GM19467 (cell line): ENCODE data around the gene COL20A1.
"Not testable (repeated sequence)": the region's sequence is repeated elsewhere in the genome, so short reads cannot be mapped to it uniquely, and the experiment has no call there.

Source experiments
- ATAC-seq: cut with Tn5 transposase; IDR thresholded peaks from one replicate; pipeline ENCODE4 v1.9.1; 2021; ENCODE audit warnings: mild to moderate bottlenecking, moderate library complexity; ENCODE audit not compliant: unreplicated experiment

The COL20A1 gene

DNA sequence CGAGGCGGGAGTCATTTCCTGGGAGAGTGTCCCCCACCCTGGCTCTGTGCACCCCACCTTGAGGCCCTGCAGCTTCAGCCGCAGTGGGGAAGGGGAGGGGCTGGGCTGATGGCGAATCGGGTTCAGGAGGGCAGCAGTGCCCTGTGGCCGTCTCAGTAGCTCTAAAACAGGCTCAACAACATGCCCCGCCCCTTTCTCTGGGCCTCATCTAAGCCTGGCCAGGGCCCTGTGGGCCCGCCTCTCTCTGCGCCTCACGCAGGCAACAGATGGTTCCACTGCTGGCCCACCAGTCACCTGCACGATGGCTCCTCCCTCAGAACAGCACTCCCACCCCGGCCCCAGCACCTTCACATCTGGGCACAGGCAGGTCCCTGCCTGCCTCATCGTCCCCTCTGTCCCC, 38.0 kb downstream of the COL20A1 start:
- ATAC-seq = no peak

DNA sequence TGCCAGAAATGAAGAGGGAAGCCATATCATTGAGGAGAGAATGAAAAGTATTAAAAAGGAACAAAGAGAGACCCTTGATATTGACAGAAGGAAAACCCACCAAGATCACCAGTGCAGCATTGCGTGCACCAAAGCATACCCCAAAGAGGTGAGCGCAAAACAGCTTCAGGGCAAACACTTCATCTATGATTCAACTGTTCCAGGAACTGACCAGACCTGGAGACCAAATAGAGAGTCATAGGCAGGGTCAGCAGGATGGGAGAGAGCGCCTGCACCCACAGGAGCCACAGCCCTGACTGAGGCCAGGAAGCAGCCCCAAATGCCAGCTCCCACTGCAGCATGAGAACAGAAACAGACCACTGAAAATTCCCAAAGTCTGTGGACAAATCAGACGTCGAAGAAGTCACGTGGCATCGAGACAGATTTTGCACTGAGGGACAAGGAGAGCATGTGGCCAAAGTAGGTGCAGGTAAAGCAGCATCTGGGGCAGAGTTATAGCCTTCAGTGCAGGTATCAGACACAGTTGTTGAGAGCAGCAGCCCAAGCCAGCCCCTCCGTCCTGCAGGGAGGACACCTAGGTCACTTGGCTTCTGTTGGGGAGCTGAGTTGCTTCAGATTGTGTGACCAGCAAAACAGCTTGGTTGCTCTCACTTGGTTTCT, 38.9 kb downstream of the COL20A1 start:
- ATAC-seq = no peak

DNA sequence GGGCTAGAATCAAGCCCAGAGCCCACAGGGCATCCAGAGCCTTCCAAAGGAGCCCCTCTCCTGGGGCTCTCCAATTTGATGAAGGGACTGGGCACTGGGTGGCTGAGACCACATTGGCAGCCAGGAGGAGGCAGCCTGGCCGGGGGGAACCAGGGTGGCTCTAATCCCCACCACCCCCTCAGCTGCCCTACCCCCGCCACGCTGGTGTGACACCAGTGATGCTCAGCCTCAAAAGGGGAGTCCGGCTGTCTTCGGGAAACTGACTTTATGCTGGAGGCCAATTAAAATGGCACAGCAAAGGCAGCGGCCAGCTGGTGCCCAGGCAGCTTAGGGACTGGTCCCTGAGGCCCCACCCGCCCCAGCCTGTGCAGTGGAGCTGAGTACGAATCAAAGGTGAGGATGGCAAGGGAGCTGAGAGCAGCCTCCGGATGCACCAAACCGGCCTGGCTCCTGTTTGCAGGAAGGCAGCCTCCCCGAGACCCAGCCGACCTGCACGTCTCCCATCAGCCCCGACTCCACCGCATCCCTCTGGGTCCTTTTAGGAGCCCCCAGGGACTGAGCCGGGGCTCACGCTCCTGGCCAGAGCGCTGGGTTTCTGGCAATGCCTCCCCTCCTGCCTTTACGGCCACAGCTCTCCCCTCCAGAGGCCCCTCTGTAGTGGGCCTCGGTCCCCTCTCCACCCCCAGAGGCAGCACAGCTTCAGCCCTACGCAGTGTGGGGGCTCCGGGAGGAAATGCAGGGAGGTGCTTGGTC, 39.7 kb downstream of the COL20A1 start:
- no peak for ATAC-seq

DNA sequence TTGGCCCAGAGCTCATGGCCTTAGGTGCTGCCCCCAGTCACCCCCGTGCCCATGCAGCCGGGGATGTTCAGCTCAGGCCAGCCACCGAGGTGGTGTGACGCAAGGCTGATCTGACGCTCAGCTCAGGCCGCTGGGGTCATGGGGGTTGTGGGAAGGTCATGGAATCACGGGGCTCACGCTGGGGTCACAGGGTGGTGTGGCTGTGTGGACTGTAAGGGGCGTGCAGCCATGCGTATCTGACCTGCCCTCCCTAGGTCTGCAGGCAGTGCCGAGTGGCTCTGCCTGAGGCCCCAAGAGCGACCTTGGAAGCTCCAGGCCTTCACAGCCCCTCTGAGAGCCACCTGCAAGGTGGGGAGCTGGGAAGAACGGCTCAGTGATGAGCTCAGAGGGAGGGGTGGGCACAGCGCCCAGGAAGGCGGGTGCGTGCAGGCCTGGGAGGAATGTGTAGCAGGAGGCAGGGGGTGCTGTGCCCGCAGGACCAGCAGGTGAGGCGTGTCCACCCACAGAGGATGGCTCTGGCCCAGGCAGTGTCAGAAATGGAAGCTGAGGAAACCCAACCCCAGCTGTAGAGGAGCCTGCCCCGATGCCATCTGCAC, 40.4 kb downstream of the COL20A1 start:
- no peak for ATAC-seq

DNA sequence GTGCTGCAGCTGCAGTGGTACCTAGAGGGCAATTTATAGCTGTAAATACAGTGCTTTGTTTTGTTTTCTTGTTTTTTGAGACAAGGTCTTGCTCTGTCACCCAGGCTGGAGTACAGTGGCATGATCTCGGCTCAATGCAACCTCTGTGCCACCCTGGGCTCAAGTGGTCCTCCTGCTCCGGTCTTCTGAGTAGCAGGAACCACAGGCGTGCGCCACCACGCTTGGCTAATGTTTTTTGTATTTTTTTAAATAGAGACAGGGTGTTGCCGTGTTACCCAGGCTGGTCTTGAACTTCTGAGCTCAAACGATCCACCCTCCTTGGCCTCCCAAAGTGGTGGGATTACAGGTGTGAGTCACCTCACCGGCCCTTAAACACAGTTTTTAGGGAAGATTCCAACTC, 41.4 kb downstream of the COL20A1 start:
- ATAC-seq = no peak

DNA sequence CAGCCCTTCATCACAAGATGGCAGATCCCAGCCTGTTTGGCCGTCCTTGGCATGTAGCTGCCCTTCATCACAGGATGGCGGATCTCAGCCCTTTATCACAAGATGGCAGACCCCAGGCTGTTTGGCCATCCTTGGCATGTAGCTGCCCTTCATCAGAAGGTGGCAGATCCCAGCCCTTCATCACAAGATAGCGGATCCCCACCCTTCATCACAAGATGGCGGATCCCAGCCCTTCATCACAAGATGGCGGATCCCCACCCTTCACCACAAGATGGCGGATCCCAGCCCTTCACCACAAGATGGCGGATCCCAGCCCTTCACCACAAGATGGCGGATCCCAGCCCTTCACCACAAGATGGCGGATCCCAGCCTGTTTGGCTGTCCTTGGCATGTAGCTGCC, 42.1 kb downstream of the COL20A1 start:
- not testable (repeated sequence) for ATAC-seq

DNA sequence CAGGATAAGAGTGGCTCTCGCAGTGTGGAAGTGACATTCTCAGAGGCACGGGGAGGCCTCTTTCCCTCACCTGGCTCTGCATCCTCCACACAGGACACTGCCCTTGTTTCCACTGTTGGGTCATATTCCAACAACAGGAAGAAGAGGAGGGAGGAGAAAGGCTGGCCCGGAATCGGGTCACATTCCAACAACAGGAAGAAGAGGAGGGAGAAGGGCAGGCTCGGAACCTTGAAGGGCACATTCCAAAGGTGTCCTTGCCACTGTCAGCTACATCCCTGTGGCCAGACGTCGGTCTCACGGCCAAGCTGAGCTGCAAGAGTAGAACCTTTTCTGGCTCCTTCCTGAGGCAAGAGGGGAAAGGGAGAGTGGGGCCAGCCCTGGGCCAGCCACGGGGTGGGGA, 42.7 kb downstream of the COL20A1 start:
- no peak for ATAC-seq

DNA sequence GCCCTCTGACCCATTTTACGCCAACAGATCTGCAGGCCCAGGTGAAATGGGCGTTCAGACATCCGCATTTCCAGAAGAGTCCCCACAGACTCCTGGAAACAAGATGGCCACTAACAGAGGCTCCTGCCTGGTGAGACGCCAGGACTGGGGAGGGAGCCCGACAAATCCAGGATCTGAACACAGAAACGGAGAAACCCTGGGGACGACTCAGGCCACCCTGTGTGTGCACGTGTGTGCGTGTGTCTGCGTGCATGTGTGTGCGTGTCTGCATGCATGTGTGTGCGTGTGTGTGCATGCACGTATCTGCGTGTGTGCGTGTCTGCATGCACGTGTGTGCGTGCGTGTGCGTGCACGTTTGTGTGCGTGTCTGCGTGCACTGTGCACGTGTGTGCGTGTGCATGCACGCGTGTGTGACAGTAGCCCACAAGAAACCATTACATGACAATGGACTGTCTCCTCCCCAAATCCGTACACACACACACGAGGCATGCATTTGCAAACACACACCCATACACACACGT, 43.3 kb downstream of the COL20A1 start:
- ATAC-seq = no peak

DNA sequence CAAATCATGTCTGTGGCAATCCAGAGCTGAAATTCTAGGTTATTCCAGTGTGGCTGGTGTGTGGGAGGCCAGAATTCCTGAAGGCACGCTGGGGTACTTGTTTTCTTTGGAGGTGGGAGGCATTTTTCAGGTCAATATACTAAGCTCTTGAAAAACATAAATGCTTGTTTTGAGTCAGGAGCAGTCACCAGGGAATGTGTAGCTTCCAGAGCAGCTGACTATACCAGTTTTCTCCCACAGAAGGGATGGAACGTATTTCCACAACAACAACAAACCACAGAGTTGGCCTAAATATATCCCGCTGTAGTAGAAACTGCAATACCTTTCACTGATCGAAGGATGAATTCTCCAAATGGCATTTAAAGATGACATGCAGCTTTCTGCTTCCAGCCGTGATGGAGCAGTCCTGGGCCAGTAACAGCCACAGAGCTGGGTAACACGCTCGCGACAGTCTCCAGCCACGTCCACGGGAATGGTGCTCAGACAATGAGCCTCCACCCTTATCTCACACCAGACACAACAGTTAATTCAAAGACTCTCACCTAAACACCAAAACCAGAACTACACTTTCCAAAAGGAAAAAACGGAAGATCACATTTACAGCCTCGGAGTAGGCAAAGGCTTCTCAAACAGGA, 44.9 kb downstream of the COL20A1 start:
- ATAC-seq = no peak

DNA sequence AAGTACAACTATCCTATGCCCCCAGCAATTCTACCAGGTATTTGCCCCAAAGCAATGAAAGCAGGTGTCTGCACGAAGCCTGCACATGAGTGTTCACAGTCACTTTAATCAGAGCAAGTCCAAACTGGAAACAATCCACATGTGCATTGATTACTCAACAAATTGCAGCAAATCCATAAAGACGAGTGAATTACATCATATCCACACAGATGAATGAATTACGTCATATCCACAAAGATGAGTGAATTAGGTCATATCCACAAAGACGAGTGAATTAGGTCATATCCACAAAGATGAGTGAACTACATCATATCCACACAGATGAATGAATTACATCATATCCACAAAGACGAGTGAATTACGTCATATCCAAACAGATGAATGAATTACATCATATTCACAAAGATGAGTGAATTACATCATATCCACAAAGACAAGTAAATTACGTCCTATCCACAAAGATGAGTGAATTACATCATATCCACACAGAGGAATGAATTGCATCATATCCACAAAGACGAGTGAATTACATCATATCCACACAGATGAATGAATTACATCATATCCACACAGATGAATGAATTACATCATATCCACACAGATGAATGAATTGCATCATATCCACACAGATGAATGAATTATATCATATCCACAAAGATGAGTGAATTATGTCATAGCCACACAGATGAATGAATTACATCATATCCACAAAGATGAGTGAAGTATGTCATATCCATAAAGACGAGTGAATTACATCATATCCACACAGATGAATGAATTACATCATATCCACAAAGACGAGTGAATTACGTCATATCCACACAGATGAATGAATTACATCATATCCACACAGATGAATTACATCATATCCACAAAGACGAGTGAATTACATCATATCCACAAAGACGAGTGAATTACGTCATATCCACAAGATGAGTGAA, 46.4 kb downstream of the COL20A1 start:
- ATAC-seq = not testable (repeated sequence)

DNA sequence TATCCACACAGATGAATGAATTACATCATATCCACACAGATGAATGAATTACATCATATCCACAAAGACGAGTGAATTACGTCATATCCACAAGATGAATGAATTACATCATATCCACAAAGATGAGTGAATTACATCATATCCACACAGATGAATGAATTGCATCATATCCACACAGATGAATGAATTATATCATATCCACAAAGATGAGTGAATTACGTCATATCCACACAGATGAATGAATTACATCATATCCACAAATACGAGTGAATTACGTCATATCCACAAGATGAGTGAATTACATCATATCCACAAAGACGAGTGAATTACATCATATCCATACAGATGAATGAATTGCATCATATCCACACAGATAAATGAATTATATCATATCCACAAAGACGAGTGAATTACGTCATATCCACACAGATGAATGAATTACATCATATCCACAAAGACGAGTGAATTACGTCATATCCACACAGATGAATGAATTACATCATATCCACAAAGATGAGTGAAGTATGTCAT, 47.2 kb downstream of the COL20A1 start:
- ATAC-seq = not testable (repeated sequence)

DNA sequence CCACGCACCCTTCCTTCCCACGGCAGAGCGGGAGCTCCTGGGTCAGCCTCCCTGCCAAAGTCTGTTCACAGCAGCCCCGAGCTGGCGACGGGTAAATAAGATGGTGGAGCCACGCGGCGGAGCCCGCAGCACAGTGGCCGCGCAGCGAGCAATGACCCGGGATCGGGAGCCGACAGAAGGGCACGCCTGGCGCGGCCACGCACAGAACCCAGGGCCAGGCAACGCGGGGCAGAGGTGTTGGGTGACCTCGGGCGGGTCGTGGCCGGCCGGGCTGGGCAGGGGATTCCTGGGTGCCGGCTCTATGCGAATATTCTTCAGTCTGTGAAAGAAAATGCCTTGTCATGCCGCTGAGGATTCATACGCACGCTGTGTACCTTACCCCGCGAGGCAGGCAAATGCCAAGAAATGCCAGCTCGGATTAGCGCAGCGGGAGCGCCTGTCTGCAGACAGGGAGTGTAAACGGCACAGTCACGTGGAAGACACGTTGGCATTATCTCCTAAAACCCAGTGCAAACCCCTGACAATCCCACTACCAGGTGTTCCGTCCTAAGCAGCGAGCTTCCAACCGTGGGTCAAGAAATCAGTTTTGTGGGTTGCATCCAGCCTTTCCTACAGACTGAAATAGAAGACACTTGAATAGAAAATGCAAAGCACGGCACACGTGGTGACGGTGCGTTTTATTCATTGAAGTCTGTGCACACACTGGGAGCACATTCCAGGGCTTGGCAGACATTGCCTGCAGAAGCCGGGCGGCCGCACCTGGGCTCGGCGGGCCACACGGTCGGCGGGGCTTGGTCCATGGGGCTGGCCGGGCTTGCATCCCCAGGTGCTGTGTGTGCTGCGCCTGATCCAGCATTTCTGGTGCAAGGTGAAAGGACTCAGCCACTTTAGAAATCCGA, 49.8 kb downstream of the COL20A1 start:
- ATAC-seq = no peak

DNA sequence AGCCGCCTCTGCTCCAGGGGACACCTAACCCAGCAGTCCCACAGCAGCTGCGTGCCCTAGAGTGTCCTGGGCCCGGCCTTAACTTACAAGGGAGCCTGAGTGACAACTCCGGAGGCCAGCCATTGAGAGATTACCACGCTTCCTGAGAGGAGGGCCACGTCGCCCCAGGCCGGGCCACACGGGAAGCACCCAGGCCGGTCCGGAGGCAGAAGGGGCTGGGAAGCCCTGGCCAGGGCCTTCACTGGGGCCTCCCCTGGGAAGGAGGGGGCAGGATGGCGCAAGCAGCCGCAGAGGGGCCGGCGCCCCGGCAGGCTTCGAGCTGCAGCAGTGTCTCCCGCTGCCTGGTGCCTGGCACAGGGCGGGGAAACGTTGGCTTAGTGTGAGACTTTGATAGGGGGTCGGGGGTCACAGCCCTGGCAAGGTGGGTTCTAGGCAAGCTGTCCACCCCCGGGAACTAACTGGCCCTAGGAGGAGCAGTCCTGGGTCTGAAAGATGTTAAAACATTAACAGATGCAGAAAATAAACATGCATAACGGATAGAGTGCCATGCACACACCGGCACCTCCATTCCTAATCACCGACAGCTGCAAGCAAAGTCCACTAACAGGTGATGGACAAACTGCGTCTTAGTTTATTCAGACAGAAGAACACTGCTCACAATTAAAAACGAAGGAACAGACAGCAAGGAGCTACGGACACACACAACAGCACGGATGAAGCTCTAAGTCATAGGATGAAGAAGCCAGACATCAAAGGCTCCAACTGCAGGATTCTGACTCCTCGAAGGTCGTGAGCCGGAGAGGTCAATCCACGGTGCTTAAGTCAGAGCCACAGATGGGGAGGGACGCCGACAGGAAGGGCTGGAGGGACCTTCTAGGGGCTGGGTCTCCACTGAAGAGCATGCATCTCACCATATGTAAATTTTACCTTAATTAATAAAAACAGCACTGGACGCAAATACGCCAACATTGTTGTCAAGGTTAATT, 50.8 kb downstream of the COL20A1 start:
- no peak for ATAC-seq

DNA sequence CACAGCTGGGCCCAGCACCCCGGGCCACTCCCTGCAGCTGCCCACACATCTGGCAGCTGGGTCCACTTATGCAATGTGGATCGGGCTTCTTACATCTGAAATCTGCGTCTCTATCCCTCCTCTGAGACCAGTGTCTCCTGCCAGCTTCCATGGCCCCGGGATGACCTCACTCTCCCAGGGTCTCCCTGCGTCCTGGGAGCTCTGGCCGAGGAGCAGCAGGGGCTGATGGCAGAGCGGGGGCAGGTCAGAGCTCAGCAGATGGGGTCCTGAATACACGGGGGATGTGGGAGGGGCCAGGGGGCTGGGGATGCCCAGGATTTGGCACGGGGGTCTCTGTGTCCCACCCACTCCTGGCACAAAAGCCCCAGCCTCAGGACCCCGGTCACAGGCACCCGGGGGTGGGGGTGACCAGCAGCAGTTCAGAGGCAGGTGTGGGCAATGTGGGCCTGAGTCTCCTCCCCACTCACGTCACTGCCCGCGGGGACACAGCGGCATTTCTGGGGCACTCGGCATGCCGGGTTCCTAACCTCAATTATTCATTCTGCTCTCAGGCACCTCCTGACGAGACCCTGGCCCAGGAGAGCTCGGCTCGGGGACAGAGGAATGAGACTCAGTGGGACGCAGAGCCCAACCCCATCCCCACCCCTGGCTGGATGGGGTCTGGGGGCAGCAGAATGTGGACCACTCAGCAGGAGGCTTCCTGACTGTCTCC, 51.8 kb downstream of the COL20A1 start:
- ATAC-seq = no peak

DNA sequence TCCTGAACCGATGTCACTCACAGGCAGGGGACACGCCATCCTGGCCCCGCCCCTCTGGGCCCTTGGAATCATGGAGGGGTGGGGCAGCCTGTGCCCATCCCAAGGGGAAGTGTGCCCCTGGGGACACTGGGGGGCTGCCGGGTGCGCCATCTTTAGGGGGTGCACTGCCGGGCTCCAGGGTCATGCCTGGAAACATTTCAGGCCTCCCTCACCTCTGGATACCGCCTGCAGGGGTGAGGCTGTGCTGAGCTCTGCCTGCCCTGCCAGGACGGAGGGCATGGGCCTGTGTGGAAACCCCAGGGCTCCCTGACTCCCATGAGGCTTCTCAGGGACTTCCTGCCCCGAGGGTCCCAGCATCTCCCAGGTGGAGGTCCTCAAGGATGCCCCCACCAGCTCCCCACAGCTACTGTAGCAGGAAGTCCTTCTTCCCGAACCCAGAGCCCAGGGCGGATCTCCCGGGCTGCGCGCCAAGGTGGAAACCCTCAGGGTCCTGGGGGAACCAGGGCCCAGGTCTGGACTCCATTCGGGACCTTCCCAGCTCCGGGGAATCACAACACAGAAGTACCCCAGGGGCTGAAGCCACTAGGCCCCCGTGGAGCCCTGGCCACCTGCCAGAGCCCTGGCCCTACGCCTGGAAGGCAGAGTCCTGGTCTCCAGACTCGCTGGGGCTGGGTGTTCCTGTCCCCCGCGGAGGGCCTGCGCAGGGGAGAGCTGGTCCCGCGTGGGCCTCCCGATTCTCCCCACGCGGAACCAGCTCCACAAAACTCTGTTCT, 52.5 kb downstream of the COL20A1 start:
- no peak for ATAC-seq
